GM21390 (cell line): ENCODE measurements around the gene LHX5.

Source experiments
- ATAC-seq: cut with Tn5 transposase; IDR thresholded peaks from one replicate; pipeline ENCODE4 v1.9.1; 2021; ENCODE audit not compliant: unreplicated experiment

Gene LHX5

GRCh38 chr12:113418213-113418879, 53.3 kb downstream of the LHX5 start:
- no peak for ATAC-seq

DNA sequence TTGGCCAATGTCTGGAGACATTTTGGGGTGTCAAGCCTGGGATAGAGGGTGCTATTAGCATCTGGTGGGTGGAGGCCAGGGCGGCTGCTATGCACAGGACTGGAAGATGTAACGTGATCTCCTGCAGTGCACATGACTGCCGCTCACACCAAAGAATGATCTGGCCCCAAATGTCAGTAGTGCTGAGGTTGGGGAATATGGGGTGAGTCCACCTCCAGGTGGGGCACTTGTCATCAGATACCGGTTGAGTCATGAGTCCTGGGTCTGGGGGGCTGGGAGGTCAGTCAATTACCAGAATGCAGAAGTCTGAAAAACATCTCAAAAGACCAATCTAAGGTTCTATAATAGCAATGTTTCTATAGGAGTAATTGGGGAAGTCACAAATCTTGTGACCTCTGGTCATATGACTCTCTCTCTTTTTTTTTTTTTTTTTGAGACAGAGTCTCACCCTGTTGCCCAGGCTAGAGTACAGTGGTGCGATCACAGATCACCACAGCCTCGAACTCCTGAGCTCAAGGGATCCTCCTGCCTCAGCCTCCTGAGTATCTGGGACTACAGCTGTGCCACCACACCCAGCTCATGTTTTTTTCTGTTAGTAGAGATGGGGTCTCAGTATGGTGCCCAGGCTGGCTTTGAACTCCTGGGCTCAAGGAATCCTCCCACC, 55.4 kb downstream of the LHX5 start:
- ATAC-seq = no peak

GRCh38 chr12:113414519-113415038, 57.1 kb downstream of the LHX5 start:
- ATAC-seq = no peak

GRCh38 chr12:113413488-113413939, 58.2 kb downstream of the LHX5 start:
- no peak for ATAC-seq
